Colonic mucosa (tissue), 4 donors: ENCODE results near the gene LYVE1. TPM values are rescaled to one million over a fixed set of nuclear protein-coding genes. Genes with fewer than 3 reads are reported as not detected.

Source experiments
- DNase-seq: peaks from one replicate; pipeline ENCODE4 v3.0.0-alpha.2; 2020
- H3K27ac ChIP-seq: fragments of 200-600 bp; one replicate; pipeline ENCODE4 v1.8.0; 2021
- H3K27me3 ChIP-seq: fragments of 200-600 bp; one replicate; pipeline ENCODE4 v1.8.0; 2021
- H3K36me3 ChIP-seq: fragments of 200-600 bp; one replicate; pipeline ENCODE4 v1.8.0; 2021
- H3K4me1 ChIP-seq: fragments of 200-600 bp; one replicate; pipeline ENCODE4 v1.8.0; 2021; ENCODE audit warnings: mild to moderate bottlenecking
- H3K4me3 ChIP-seq: fragments of 200-600 bp; one replicate; pipeline ENCODE4 v1.8.0; 2021
- H3K9ac ChIP-seq, 2 donors: one replicate each; pipeline ENCODE4 v1.7.0; 2013; ENCODE audit warnings: control low read depth in 2 of 2, low read depth in 2 of 2, low read length in 2 of 2
- H3K9me3 ChIP-seq: fragments of 200-600 bp; one replicate; pipeline ENCODE4 v1.8.0; 2021
- CTCF ChIP-seq: fragments of 200-600 bp; IDR thresholded peaks from one replicate; pipeline ENCODE4 v1.8.0; 2022; ENCODE audit warnings: antibody characterized with exemption, mild to moderate bottlenecking
- intact Hi-C: fragments of 100-400 bp; cut with DNase I; formaldehyde crosslinking; loops from one replicate; pipeline ENCODE4 v1.14.1; 2022
- total RNA-seq, 2 donors: library from RNA; stranded (reverse); fragmentation: NEBNext Ultra II Directional in 1 of 2; extraction: Animal tissue kit (Norgen Biotek cat#: 25700) in 1 of 2; gene quantifications; one replicate each; pipeline ENCODE4 v1.2.1, GENCODE V29; 2021
- donor health status: healthy.
- donor health status: DM: no; HTN: no; CAD: no.
- donor health status: DM: no; HTN: no; CAD: no.

The LYVE1 gene
- total RNA-seq, 2 donors from 2014 or later, result 10.3 to 29.3 TPM

DNA sequence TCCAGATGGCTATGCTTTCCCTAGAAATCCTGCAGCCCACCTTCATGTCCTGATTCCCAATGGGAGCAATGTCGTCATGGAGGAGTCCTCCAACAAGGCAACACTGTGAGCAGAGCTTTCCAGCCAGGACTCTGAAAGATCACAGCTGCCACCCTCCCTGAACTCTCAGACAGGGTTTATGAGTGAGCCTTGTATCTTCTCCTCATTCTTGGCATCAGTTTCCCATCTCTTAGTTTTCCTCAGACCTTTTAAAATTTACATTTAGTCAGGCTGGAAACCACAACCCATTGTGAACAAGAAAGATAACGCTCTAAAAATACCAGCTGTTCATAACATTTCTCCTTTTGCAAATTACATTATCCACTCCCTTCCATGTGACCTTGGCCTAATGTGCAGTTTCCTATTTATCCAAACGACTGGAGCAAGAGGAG lies 15.6 kb upstream of the LYVE1 start:
- no peaks in the 10 kb centered on the region for H3K36me3 ChIP-seq
- H3K9me3 ChIP-seq, result no peaks in the 10 kb centered on the region
- no peak for DNase-seq
- H3K9ac ChIP-seq, result no peak overlapping the region
- no peak for TF ChIP-seq CTCF
- intact Hi-C loops, result no loop called here
- H3K27ac ChIP-seq, result no peak overlapping the region
- no peaks in the 10 kb centered on the region for H3K4me1 ChIP-seq
- no peak overlapping the region for H3K4me3 ChIP-seq
- no peaks in the 10 kb centered on the region for H3K27me3 ChIP-seq

GRCh38 chr11:10581481-10582019 lies 13.1 kb upstream of the LYVE1 start:
- Histone ChIP-seq H3K27me3 (no peaks in the 10 kb centered on the region), H3K4me1 (no peaks in the 10 kb centered on the region)
- DNase-seq, result no peak

DNA sequence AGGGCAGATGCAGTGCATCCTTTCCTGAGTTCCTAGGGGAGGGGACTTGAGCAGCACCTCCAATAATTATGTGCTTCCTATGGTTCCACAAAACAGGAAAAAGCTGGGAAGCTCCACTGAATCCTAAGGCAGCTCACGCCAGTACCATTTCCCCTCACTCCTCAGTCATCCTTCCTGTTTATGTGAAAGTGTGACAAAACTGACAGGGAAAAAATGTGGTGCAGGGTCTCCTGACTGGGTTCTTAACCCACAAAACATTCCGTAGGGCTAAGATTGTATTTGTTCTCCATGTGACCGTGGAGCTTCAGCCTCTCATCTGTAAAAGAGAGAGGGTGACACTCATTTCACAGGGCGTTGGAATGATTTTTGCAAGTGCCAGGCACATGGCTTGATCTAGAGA lies 12.2 kb upstream of the LYVE1 start:
- no peak overlapping the region for H3K9ac ChIP-seq
- no peak overlapping the region for H3K4me3 ChIP-seq
- no peak for DNase-seq
- no peaks in the 10 kb centered on the region for H3K4me1 ChIP-seq
- no peak for TF ChIP-seq CTCF
- H3K27me3 ChIP-seq, result no peaks in the 10 kb centered on the region
- no peaks in the 10 kb centered on the region for H3K9me3 ChIP-seq
- intact Hi-C loops, result no loop called here
- no peak overlapping the region for H3K27ac ChIP-seq
- H3K36me3 ChIP-seq, result no peaks in the 10 kb centered on the region

More at GRCh38 chr11:10581481-10582019, 13.1 kb upstream of the LYVE1 start:
- TF ChIP-seq CTCF, result no peak
- no peaks in the 10 kb centered on the region for H3K36me3 ChIP-seq
- intact Hi-C loops, result no loop called here
- no peak overlapping the region for H3K9ac ChIP-seq
- no peak overlapping the region for H3K27ac ChIP-seq
- no peak overlapping the region for H3K4me3 ChIP-seq
- no peaks in the 10 kb centered on the region for H3K9me3 ChIP-seq

GRCh38 chr11:10579700-10580099 lies 11.2 kb upstream of the LYVE1 start:
- no peak for DNase-seq
- intact Hi-C loops, result no loop called here
- Histone ChIP-seq H3K27me3 (no peaks in the 10 kb centered on the region), H3K36me3 (no peaks in the 10 kb centered on the region), H3K4me1 (no peaks in the 10 kb centered on the region), H3K27ac (no peak overlapping the region), H3K9ac (no peak overlapping the region), H3K9me3 (no peaks in the 10 kb centered on the region), H3K4me3 (no peak overlapping the region)
- no peak for TF ChIP-seq CTCF

DNA sequence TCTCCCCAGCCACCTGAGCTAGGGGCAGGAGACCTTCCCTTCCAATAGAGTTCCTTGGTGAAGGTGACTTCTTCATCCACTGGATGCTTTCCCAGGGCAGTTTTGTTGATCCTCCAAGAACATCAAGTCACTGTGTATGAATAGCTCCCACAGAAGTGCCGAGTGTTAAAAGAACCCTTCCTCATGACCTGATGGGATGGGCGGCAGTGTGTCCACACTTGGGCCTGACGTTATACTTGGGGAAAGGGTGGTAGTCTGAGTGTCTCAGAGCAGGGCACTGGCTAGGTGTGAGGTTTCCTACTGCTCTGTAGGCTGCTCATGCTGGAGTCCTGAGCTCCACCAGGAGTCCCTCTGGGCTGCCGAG lies 7.6 kb upstream of the LYVE1 start:
- Histone ChIP-seq H3K4me3 (no peak overlapping the region), H3K27me3 (no peaks in the 10 kb centered on the region), H3K36me3 (no peaks in the 10 kb centered on the region), H3K9me3 (no peaks in the 10 kb centered on the region), H3K4me1 (no peaks in the 10 kb centered on the region), H3K9ac (no peak overlapping the region), H3K27ac (no peak overlapping the region)
- intact Hi-C loops, result no loop called here
- no peak for TF ChIP-seq CTCF
- DNase-seq, result no peak
